CD4-positive, alpha-beta T cell treated with Interferon gamma for 1 hour (primary cell): ENCODE measurements around the gene MICAL1.

Experiments
- DNase-seq: peaks from one replicate; pipeline ENCODE4 v3.0.0-alpha.2; 2020

Gene MICAL1

GRCh38 chr6:109420751-109421150 is 34.8 kb downstream of the MICAL1 start:
- DNase-seq, result no peak

DNA sequence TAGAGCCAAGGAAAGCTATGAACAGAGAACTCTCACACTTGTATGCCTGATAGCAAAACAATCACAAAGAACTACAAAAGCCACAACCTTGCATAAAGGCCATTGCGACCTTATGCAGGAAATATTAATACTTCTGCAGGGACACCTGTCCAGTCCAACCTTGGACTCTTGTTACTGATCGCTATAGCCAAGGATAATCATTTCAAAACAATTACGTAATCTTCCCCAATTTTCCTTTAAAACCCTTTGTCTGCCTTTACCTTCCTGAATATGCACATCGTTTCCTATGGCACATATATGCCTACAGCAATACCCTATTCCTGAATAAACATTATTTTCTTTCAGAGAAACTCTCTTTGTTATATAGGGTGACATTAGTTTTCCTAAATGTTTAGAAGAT is 37.9 kb downstream of the MICAL1 start:
- DNase-seq, result no peak

DNA sequence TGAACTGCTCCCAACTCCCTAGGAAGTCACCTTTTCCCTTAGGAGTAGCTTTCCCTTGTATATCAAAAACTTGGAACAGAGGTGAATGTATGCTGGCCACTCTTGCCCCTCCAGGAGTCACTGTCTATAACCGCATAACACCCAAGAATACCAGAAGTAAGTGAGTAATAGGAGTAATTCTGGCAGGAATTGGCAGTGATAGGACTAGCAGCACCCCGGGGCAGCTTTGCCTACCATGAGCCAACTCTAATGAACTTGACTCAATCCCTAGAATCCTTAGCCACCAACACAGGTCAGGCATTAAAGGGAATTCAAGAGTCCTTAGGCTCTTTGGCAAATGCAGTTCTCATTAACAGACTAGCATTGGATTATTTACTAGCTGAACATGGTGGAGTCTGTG is 44.5 kb downstream of the MICAL1 start:
- DNase-seq, result no peak

DNA sequence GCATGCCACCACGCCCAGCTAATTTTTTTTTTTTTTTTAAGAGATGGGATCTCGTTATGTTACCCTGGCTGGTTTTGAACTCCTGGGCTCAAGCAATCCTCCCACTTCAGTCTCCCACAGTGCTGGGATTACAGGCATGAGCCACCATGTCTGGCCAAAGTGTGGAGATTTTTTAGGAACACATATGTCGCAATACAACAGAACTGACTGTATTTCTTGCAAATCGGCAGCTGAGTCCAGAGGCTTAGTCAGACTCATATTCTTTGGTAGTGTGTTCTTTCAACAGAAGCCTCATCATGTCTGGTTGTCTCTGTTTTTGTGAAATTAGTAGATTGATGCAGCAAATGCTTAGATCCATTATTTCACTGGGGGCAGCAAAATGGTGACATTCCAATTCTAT is 49.4 kb downstream of the MICAL1 start:
- no peak for DNase-seq

- no peak for DNase-seq
Measured at GRCh38 chr6:109397020-109397419, 58.6 kb downstream of the MICAL1 start.

- no peak for DNase-seq
Measured at GRCh38 chr6:109396046-109396718, 59.4 kb downstream of the MICAL1 start.
